HL-60 (cell line): Measurements from ENCODE around the gene ITPRID1.

ENCODE experiments used
- DNase-seq, 2 experiments: peaks; one replicate each; pipeline ENCODE4 v3.0.0-alpha.2; 2010 to 2020; ENCODE audit warnings: low read depth in 1 of 2, low spot score in 1 of 2
- H3K27ac ChIP-seq: fragments of 250-450 bp; sonication (Bioruptor Pico); replicated peaks from 2 replicates; pipeline ENCODE4 v1.5.1; 2020; ENCODE audit warnings: mild to moderate bottlenecking, moderate library complexity
- H3K27me3 ChIP-seq: fragments of 250-450 bp; sonication (Bioruptor Pico); 2 replicates; pipeline ENCODE4 v1.5.1; 2021; ENCODE audit warnings: mild to moderate bottlenecking, moderate library complexity; ENCODE audit not compliant: insufficient read depth, poor library complexity, severe bottlenecking
- H3K4me3 ChIP-seq: replicated peaks from 2 replicates; pipeline ENCODE4 v1.5.1; 2011; ENCODE audit warnings: mild to moderate bottlenecking, control low read depth, low read length; ENCODE audit not compliant: insufficient read depth
- CTCF ChIP-seq: IDR thresholded peaks from one replicate; pipeline ENCODE4 v1.5.1; 2011; ENCODE audit warnings: low read length, control low read depth, inconsistent platforms; ENCODE audit not compliant: insufficient read depth
- GABPA ChIP-seq: IDR thresholded peaks from 2 replicates; pipeline ENCODE4 v1.6.1; 2012; ENCODE audit warnings: low read depth
- POLR2AphosphoS5 ChIP-seq: IDR thresholded peaks from 2 replicates; pipeline ENCODE4 v1.6.1; 2012; ENCODE audit warnings: low read depth
- REST ChIP-seq: IDR thresholded peaks from 2 replicates; pipeline ENCODE4 v1.6.1; 2012; ENCODE audit warnings: low read depth; ENCODE audit not compliant: insufficient replicate concordance
- SPI1 ChIP-seq: IDR thresholded peaks from 2 replicates; pipeline ENCODE4 v1.6.1; 2012; ENCODE audit warnings: low read depth, mild to moderate bottlenecking, borderline replicate concordance

The ITPRID1 gene

GRCh38 chr7:31497516-31497915, 16.4 kb upstream of the ITPRID1 start:
- Histone ChIP-seq H3K4me3 (no peak overlapping the region), H3K27ac (no peak overlapping the region), H3K27me3 (no peaks in the 10 kb centered on the region)
- TF ChIP-seq SPI1 (no peak), REST (no peak), CTCF (no peak), GABPA (no peak), POLR2AphosphoS5 (no peak)
- DNase-seq = no peak

- no peaks in the 10 kb centered on the region for H3K27me3 ChIP-seq
- no peak for DNase-seq
- no peak overlapping the region for H3K27ac ChIP-seq
- TF ChIP-seq GABPA (no peak), SPI1 (no peak), CTCF (no peak), POLR2AphosphoS5 (no peak), REST (no peak)
- no peak overlapping the region for H3K4me3 ChIP-seq
Measured at GRCh38 chr7:31500656-31501055, 13.2 kb upstream of the ITPRID1 start.

GRCh38 chr7:31508823-31509222, 5.1 kb upstream of the ITPRID1 start:
- DNase-seq = no peak
- H3K4me3 ChIP-seq = no peak overlapping the region
- TF ChIP-seq GABPA (no peak), REST (no peak), SPI1 (no peak), CTCF (no peak), POLR2AphosphoS5 (no peak)
- no peak overlapping the region for H3K27ac ChIP-seq
- no peaks in the 10 kb centered on the region for H3K27me3 ChIP-seq
